SKM-1 (cell line): ENCODE measurements around the gene C21orf58.
A peak's percentile ranks its signal among the peaks of the same experiment; 100 is the strongest.

Source experiments
- DNase-seq: peaks from one replicate; lab custom pipeline; 2025; ENCODE audit not compliant: unreplicated experiment; lab: John Stamatoyannopoulos, UW

Gene C21orf58

GRCh38 chr21:46297338-46298271 is 26.1 kb downstream of the C21orf58 start:
- no peak for DNase-seq

- DNase-seq, result no peak
These were observed 27.5 kb downstream of the C21orf58 start for GRCh38 chr21:46295996-46296752.

GRCh38 chr21:46295177-46295770 is 28.4 kb downstream of the C21orf58 start:
- no peak for DNase-seq

GRCh38 chr21:46294647-46295176 is 29.0 kb downstream of the C21orf58 start:
- DNase-seq, result no peak

- no peak for DNase-seq
These were observed 32.1 kb downstream of the C21orf58 start for GRCh38 chr21:46291561-46291960.

- DNase-seq, result no peak
These were observed 34.0 kb downstream of the C21orf58 start for GRCh38 chr21:46289655-46290179.

GRCh38 chr21:46287541-46287940 is 36.1 kb downstream of the C21orf58 start:
- no peak for DNase-seq

GRCh38 chr21:46286648-46287002 is 37.0 kb downstream of the C21orf58 start:
- DNase-seq, result peak; percentile 56

GRCh38 chr21:46285761-46286647 is 37.7 kb downstream of the C21orf58 start, which contains the start of gene YBEY:
Gene YBEY, plus strand, starts transcription at chr21:46286342. Its CDS starts 572 bp downstream, at chr21:46286914.
- peak; percentile 56 for DNase-seq

GRCh38 chr21:46285206-46285661 is 38.4 kb downstream of the C21orf58 start, which contains the start of gene MCM3AP:
Gene MCM3AP, minus strand, starts transcription at chr21:46285611. Its CDS starts 325 bp downstream, at chr21:46285286.
- DNase-seq, result no peak

- DNase-seq, result no peak
These were observed 38.9 kb downstream of the C21orf58 start for GRCh38 chr21:46284733-46285132.

- DNase-seq, result no peak
These were observed 39.5 kb downstream of the C21orf58 start for GRCh38 chr21:46284077-46284644.

- no peak for DNase-seq
These were observed 48.8 kb downstream of the C21orf58 start for GRCh38 chr21:46274797-46275390.

GRCh38 chr21:46273341-46273740 is 50.3 kb downstream of the C21orf58 start:
- no peak for DNase-seq

- no peak for DNase-seq
These were observed 54.2 kb downstream of the C21orf58 start for GRCh38 chr21:46269466-46269865.

GRCh38 chr21:46268371-46268770 is 55.3 kb downstream of the C21orf58 start:
- DNase-seq, result no peak

- no peak for DNase-seq
These were observed 56.7 kb downstream of the C21orf58 start for GRCh38 chr21:46266946-46267345.

GRCh38 chr21:46265736-46266525 is 57.7 kb downstream of the C21orf58 start:
- no peak for DNase-seq
